BLaER1 (cell line): ENCODE data around the gene UBA3.

ENCODE experiments used
- H3K27ac ChIP-seq: shearing (Covaris generic); formaldehyde crosslinking; 2 replicates; pipeline ENCODE4 v1.8.1; 2022
- H3K27me3 ChIP-seq: shearing (Covaris generic); formaldehyde crosslinking; 2 replicates; pipeline ENCODE4 v1.8.1; 2022
- H3K36me3 ChIP-seq: shearing (Covaris generic); formaldehyde crosslinking; 2 replicates; pipeline ENCODE4 v1.8.1; 2022
- H3K4me1 ChIP-seq: shearing (Covaris generic); formaldehyde crosslinking; 2 replicates; pipeline ENCODE4 v1.8.1; 2022
- H3K4me2 ChIP-seq: shearing (Covaris generic); formaldehyde crosslinking; 2 replicates; pipeline ENCODE4 v1.8.1; 2022
- H3K4me3 ChIP-seq: shearing (Covaris generic); formaldehyde crosslinking; 2 replicates; pipeline ENCODE4 v1.8.1; 2022
- H3K9ac ChIP-seq: shearing (Covaris generic); formaldehyde crosslinking; 2 replicates; pipeline ENCODE4 v1.8.1; 2022
- H3K9me3 ChIP-seq: shearing (Covaris generic); formaldehyde crosslinking; 2 replicates; pipeline ENCODE4 v1.8.1; 2022
- H4K20me1 ChIP-seq: shearing (Covaris generic); formaldehyde crosslinking; 2 replicates; pipeline ENCODE4 v1.8.1; 2022
- Cebpa-rat ChIP-seq: shearing (Covaris generic); IDR thresholded peaks from 2 replicates; pipeline ENCODE4 v1.8.1; 2022

Gene UBA3

DNA sequence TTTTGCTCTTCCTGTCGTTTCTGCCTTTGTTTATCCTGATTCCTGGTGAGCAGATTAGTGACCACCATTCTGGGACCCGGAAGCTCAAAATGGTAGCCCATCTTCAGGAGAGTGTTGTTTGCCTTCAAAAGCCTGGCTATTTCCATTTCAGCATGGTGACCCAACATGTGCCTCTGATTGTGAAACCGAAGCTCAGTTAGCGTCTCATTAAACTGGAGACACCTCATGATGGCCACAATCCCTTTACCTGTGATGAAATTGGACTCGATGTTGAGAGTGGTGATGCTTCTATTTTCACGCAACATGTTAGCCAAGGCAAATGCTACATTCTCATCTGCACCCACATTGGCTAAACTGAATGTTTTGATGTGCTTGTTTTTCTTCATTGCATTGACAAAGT lies 39.0 kb upstream of the UBA3 start:
- Histone ChIP-seq H3K4me3 (no peak overlapping the region), H3K27me3 (no peaks in the 10 kb centered on the region), H3K4me1 (peaks cover 29% of the 10 kb centered on the region), H4K20me1 (no peaks in the 10 kb centered on the region), H3K27ac (no peak overlapping the region), H3K36me3 (no peaks in the 10 kb centered on the region), H3K4me2 (no peak overlapping the region), H3K9ac (no peak overlapping the region), H3K9me3 (no peaks in the 10 kb centered on the region)
- no peak for TF ChIP-seq Cebpa-rat

DNA sequence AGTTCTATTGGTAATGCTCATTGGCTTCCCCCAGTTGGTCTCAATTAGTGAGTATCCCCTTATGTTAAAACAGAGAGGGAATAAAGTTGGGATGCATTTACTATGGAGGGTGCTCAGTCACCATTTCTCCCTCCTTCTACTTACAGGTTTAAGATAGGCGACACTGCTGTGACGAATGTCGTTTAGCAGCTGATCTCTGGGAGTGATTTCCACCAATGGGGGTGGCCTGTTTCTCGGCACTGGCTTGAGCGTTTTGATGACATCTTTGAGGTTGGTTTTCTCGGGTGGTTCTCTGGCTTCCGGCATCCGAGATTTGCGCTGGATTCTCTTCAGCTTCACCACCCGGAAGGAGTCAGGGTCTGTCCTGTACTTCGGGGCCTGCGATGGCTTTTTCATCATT lies 38.4 kb upstream of the UBA3 start:
- no peaks in the 10 kb centered on the region for H4K20me1 ChIP-seq
- no peaks in the 10 kb centered on the region for H3K27me3 ChIP-seq
- H3K4me3 ChIP-seq, result no peak overlapping the region
- no peaks in the 10 kb centered on the region for H3K36me3 ChIP-seq
- H3K4me1 ChIP-seq, result peaks cover 26% of the 10 kb centered on the region
- H3K9me3 ChIP-seq, result no peaks in the 10 kb centered on the region
- no peak overlapping the region for H3K4me2 ChIP-seq
- no peak for TF ChIP-seq Cebpa-rat
- H3K9ac ChIP-seq, result no peak overlapping the region
- no peak overlapping the region for H3K27ac ChIP-seq

GRCh38 chr3:69116897-69117296 lies 36.7 kb upstream of the UBA3 start:
- Histone ChIP-seq H3K36me3 (no peaks in the 10 kb centered on the region), H3K4me1 (peaks cover 10% of the 10 kb centered on the region), H3K4me2 (no peak overlapping the region), H3K4me3 (no peak overlapping the region), H3K27me3 (no peaks in the 10 kb centered on the region), H3K27ac (no peak overlapping the region), H3K9me3 (no peaks in the 10 kb centered on the region), H4K20me1 (no peaks in the 10 kb centered on the region), H3K9ac (no peak overlapping the region)
- no peak for TF ChIP-seq Cebpa-rat

GRCh38 chr3:69116162-69116561 lies 36.0 kb upstream of the UBA3 start:
- H3K36me3 ChIP-seq, result no peaks in the 10 kb centered on the region
- no peaks in the 10 kb centered on the region for H3K27me3 ChIP-seq
- no peak overlapping the region for H3K4me2 ChIP-seq
- H4K20me1 ChIP-seq, result no peaks in the 10 kb centered on the region
- TF ChIP-seq Cebpa-rat, result no peak
- H3K4me1 ChIP-seq, result peaks cover 2% of the 10 kb centered on the region
- no peak overlapping the region for H3K4me3 ChIP-seq
- H3K27ac ChIP-seq, result no peak overlapping the region
- no peak overlapping the region for H3K9ac ChIP-seq
- no peaks in the 10 kb centered on the region for H3K9me3 ChIP-seq

DNA sequence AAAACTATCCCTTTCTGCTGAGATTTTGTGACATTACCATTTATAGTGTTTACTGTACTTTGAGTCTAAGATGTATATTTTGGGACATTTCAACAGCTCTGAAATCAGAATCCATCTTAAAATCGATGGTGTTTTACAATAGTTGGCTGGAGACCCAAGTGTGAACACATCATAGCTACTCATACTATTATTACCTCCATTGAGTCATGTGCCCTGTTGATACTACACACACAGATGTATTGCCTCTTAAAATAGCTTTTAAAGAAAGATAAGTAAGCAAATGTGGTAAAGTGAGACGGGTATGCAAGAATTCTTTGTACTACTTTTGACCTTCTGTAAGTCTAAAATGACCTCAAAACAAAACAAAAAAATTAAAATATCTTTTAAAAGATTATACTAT lies 35.6 kb upstream of the UBA3 start:
- Histone ChIP-seq H3K4me1 (no peaks in the 10 kb centered on the region), H3K4me3 (no peak overlapping the region), H3K27me3 (no peaks in the 10 kb centered on the region), H3K27ac (no peak overlapping the region), H3K4me2 (no peak overlapping the region), H3K9ac (no peak overlapping the region), H4K20me1 (no peaks in the 10 kb centered on the region), H3K9me3 (no peaks in the 10 kb centered on the region), H3K36me3 (no peaks in the 10 kb centered on the region)
- TF ChIP-seq Cebpa-rat, result no peak

DNA sequence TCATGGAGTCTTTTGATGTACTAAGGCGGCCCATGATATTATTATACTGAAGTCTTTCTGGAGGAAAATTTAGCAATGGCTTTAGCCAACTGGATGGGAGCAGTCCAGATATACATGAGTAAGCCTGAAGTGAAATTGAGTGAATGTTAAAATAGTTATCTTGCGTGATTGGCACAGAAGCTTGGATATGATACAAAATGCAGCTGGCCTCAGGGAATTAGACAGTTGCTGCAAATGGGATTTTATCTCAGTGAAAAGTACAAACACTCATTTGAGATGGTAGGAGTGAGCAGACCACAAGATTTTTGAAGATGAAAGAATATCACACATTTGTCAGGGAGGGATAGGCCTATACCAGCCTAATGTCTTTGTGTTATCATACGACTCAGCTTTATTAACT lies 33.4 kb upstream of the UBA3 start:
- no peaks in the 10 kb centered on the region for H3K36me3 ChIP-seq
- H3K4me2 ChIP-seq, result no peak overlapping the region
- no peaks in the 10 kb centered on the region for H4K20me1 ChIP-seq
- no peaks in the 10 kb centered on the region for H3K9me3 ChIP-seq
- TF ChIP-seq Cebpa-rat, result no peak
- H3K27me3 ChIP-seq, result no peaks in the 10 kb centered on the region
- H3K4me3 ChIP-seq, result no peak overlapping the region
- no peak overlapping the region for H3K27ac ChIP-seq
- H3K9ac ChIP-seq, result no peak overlapping the region
- no peaks in the 10 kb centered on the region for H3K4me1 ChIP-seq

DNA sequence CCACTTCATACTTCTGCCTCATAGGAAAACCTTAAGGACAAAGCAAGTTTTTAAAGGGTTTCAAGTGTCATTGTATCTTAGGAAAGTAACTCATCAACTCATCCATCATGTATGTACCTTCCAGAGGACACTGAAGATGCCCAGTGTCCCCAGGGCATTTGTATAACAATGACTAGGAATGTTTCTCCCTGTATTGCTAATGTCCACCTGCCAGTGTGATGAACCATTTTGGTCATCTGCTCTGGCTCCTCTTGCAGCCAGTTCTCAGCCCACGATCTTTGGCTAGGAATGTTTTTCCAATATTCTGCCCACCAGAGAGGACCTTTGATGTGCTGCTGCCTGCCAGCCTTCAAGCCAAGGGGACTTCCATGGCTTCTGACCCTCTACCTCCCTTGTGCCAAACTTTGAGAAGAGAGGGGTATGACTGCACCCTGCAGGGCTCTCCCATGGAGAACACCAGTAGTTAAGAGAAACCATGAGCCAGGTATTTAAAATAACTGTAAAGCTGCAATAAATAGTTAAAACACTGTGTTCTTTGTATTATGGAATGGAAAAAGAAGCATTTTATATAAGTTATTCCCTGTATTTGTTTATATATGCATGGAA lies 30.9 kb upstream of the UBA3 start:
- no peak for TF ChIP-seq Cebpa-rat
- no peak overlapping the region for H3K4me2 ChIP-seq

DNA sequence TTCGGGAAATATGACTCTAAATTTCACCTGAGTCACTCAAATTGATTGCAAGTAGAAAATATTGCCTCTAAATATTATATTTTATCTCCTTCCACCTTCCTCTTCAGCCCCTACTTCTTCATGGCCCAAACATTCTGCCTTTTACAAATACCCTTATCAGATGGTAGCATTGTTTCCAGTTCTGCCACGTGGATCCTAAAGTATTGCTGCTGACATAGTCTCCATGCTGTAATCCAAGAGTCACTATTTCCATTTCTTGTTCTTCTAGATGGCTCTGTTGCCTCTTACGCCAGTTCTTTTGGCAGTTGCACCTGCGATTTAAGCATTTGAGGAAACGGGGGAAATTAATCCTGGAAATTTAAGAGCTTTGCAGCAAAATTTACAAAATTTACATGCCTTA lies 28.6 kb upstream of the UBA3 start:
- TF ChIP-seq Cebpa-rat, result no peak
- Histone ChIP-seq H3K9me3 (no peaks in the 10 kb centered on the region), H3K4me2 (no peak overlapping the region), H3K4me3 (no peak overlapping the region), H4K20me1 (no peaks in the 10 kb centered on the region), H3K27me3 (no peaks in the 10 kb centered on the region), H3K27ac (no peak overlapping the region), H3K4me1 (peaks cover 20% of the 10 kb centered on the region), H3K9ac (no peak overlapping the region), H3K36me3 (peaks cover 16% of the 10 kb centered on the region)

More for the DNA sequence above, 30.9 kb upstream of the UBA3 start:
- Histone ChIP-seq H3K27me3 (no peaks in the 10 kb centered on the region), H3K27ac (no peak overlapping the region), H3K4me1 (peaks cover under 1% of the 10 kb centered on the region; the same call in 1 of the 2 replicates), H3K9ac (no peak overlapping the region), H3K36me3 (peaks cover under 1% of the 10 kb centered on the region; the same call in 1 of the 2 replicates), H4K20me1 (no peaks in the 10 kb centered on the region), H3K9me3 (no peaks in the 10 kb centered on the region), H3K4me3 (no peak overlapping the region)

- Histone ChIP-seq H4K20me1 (no peaks in the 10 kb centered on the region), H3K4me2 (no peak overlapping the region), H3K27me3 (no peaks in the 10 kb centered on the region), H3K4me1 (peaks cover 20% of the 10 kb centered on the region), H3K36me3 (peaks cover 25% of the 10 kb centered on the region), H3K27ac (no peak overlapping the region), H3K4me3 (no peak overlapping the region), H3K9me3 (no peaks in the 10 kb centered on the region), H3K9ac (no peak overlapping the region)
- no peak for TF ChIP-seq Cebpa-rat
Measured at GRCh38 chr3:69107841-69108240, 27.7 kb upstream of the UBA3 start.

- Histone ChIP-seq H3K9ac (no peak overlapping the region), H3K27ac (no peak overlapping the region)
- TF ChIP-seq Cebpa-rat, result no peak
Measured at GRCh38 chr3:69105320-69105719, 25.2 kb upstream of the UBA3 start.

GRCh38 chr3:69104586-69104985 lies 24.4 kb upstream of the UBA3 start:
- Histone ChIP-seq H3K4me2 (no peak overlapping the region), H4K20me1 (no peaks in the 10 kb centered on the region), H3K9me3 (no peaks in the 10 kb centered on the region), H3K27me3 (no peaks in the 10 kb centered on the region), H3K27ac (no peak overlapping the region), H3K36me3 (peaks cover 54% of the 10 kb centered on the region), H3K4me1 (peaks cover 20% of the 10 kb centered on the region), H3K4me3 (no peak overlapping the region), H3K9ac (no peak overlapping the region)
- TF ChIP-seq Cebpa-rat, result no peak

More at GRCh38 chr3:69105320-69105719, 25.2 kb upstream of the UBA3 start:
- H3K4me1 ChIP-seq, result peaks cover 20% of the 10 kb centered on the region
- peak overlapping the region; percentile 51 for H3K4me2 ChIP-seq
- no peak overlapping the region for H3K4me3 ChIP-seq
- no peaks in the 10 kb centered on the region for H4K20me1 ChIP-seq
- no peaks in the 10 kb centered on the region for H3K9me3 ChIP-seq
- no peaks in the 10 kb centered on the region for H3K27me3 ChIP-seq
- peaks cover 46% of the 10 kb centered on the region for H3K36me3 ChIP-seq
